ENCODE measurements around the gene C11orf98. TPM values are rescaled to one million over a fixed set of nuclear protein-coding genes. Genes with fewer than 3 reads are reported as not detected.

The C11orf98 gene
- total and polyA plus RNA-seq, 4 donors: 19.0 to 140 (median 94.7) TPM

GRCh38 chr11:62673196-62673525, 8.2 kb upstream of the C11orf98 start:
- H3K9me3 ChIP-seq (ENCODE audit: control insufficient read depth in 4 of 4, insufficient read depth in 3 of 4, low read length in 3 of 4): no peaks in the 10 kb centered on the region
- no peak overlapping the region for H3K27ac ChIP-seq (ENCODE audit: low read depth in 1 of 2, low read length in 1 of 2)
- H3K9ac ChIP-seq (ENCODE audit: insufficient read depth in 1 of 2, low read length in 2 of 2): no peak overlapping the region
- no peaks in the 10 kb centered on the region for H3K27me3 ChIP-seq (ENCODE audit: control insufficient read depth in 3 of 3, insufficient read depth in 3 of 3, low read length in 2 of 3)
- ATAC-seq (ENCODE audit: insufficient read depth, low FRiP score): no peak
- no peak overlapping the region for H3K4me3 ChIP-seq
- no peak for TF ChIP-seq CTCF (IDR thresholded peaks at IDR 0.05; ENCODE audit: control extremely low read depth, extremely low read depth)
- no peak for DNase-seq
- peaks cover 5 to 14% (median 7%) of the 10 kb centered on the region in 5 donors for H3K4me1 ChIP-seq (ENCODE audit: control insufficient read depth in 5 of 5, insufficient read depth in 5 of 5, low read length in 5 of 5)
- H3K36me3 ChIP-seq (ENCODE audit: control insufficient read depth in 4 of 4, insufficient read depth in 4 of 4, low read length in 4 of 4): peaks cover 0 to 19% (median 8%) of the 10 kb centered on the region in 4 donors
- WGBS, 2 donors: 90 to 96% methylated on average over 2 of the region's 2 CpGs

- ATAC-seq (ENCODE audit: insufficient read depth, low FRiP score): peak; percentile 83
- no peaks in the 10 kb centered on the region for H3K27me3 ChIP-seq (ENCODE audit: control insufficient read depth in 3 of 3, insufficient read depth in 3 of 3, low read length in 2 of 3)
- peak; percentile 83 to 94 (median 86) for DNase-seq
- H3K9ac ChIP-seq (ENCODE audit: insufficient read depth in 1 of 2, low read length in 2 of 2): peak within 1 kb of the TSS; percentile 86 to 95
- H3K9me3 ChIP-seq (ENCODE audit: control insufficient read depth in 4 of 4, insufficient read depth in 3 of 4, low read length in 3 of 4): no peaks in the 10 kb centered on the region
- H3K27ac ChIP-seq (ENCODE audit: low read depth in 1 of 2, low read length in 1 of 2): peak within 1 kb of the TSS; percentile 76 to 89
- peak within 1 kb of the TSS; percentile 65 for H3K4me3 ChIP-seq
- peaks cover 0 to 16% (median 11%) of the 10 kb centered on the region in 4 donors for H3K36me3 ChIP-seq (ENCODE audit: control insufficient read depth in 4 of 4, insufficient read depth in 4 of 4, low read length in 4 of 4)
- TF ChIP-seq CTCF (IDR thresholded peaks at IDR 0.05; ENCODE audit: control extremely low read depth, extremely low read depth): no peak
- 0% methylated on average over 58 to 59 of the region's 59 CpGs for WGBS, 2 donors
- peaks cover 5 to 16% (median 11%) of the 10 kb centered on the region in 5 donors for H3K4me1 ChIP-seq (ENCODE audit: control insufficient read depth in 5 of 5, insufficient read depth in 5 of 5, low read length in 5 of 5)
These were observed 6.8 kb upstream of the C11orf98 start, which contains the start of the genes LBHD1 and UQCC3 for GRCh38 chr11:62671608-62672389. TSS of gene LBHD1 (minus strand) at chr11:62672267. CDS start at chr11:62670031, 2,236 bp downstream. TSS of gene UQCC3 (plus strand) at chr11:62671673. CDS start at chr11:62671746, 73 bp downstream.

- Histone ChIP-seq H3K36me3 (ENCODE audit: control insufficient read depth in 4 of 4, insufficient read depth in 4 of 4, low read length in 4 of 4) (peaks cover 0 to 20% (median 13%) of the 10 kb centered on the region in 4 donors), H3K9me3 (ENCODE audit: control insufficient read depth in 4 of 4, insufficient read depth in 3 of 4, low read length in 3 of 4) (no peaks in the 10 kb centered on the region), H3K27me3 (ENCODE audit: control insufficient read depth in 3 of 3, insufficient read depth in 3 of 3, low read length in 2 of 3) (no peaks in the 10 kb centered on the region), H3K9ac (ENCODE audit: insufficient read depth in 1 of 2, low read length in 2 of 2) (peak overlapping the region; percentile 86 to 95), H3K4me1 (ENCODE audit: control insufficient read depth in 5 of 5, insufficient read depth in 5 of 5, low read length in 5 of 5) (peaks cover 11 to 20% (median 17%) of the 10 kb centered on the region in 5 donors), H3K4me3 (peak overlapping the region; percentile 65), H3K27ac (ENCODE audit: low read depth in 1 of 2, low read length in 1 of 2) (peak overlapping the region; percentile 76 to 89)
- WGBS, 2 donors: 1 to 2% methylated on average over 17 of the region's 17 CpGs
- no peak for TF ChIP-seq CTCF (IDR thresholded peaks at IDR 0.05; ENCODE audit: control extremely low read depth, extremely low read depth)
- ATAC-seq (ENCODE audit: insufficient read depth, low FRiP score) (peak; percentile 6), DNase-seq (no peak)
These were observed 6.2 kb upstream of the C11orf98 start for GRCh38 chr11:62671236-62671607.
